ENCODE measurements around the gene MRTFA.
"Not testable (repeated sequence)": the region's sequence is repeated elsewhere in the genome, so short reads cannot be mapped to it uniquely, and the experiment has no call there.

Gene MRTFA

GRCh38 chr22:40516416-40516815, 120.1 kb downstream of the MRTFA start:
- no peaks in the 10 kb centered on the region for H3K9me3 ChIP-seq
- no peak overlapping the region for H3K4me3 ChIP-seq (ENCODE audit: low read depth in 1 of 2, low read length in 1 of 2)
- no peak overlapping the region for H3K27ac ChIP-seq
- no peak for TF ChIP-seq CTCF (IDR thresholded peaks at IDR 0.05)
- H3K4me1 ChIP-seq (ENCODE audit: control insufficient read depth in 1 of 2, insufficient read depth in 1 of 2, low read depth in 1 of 2, low read length in 1 of 2): no peaks in the 10 kb centered on the region
- H3K27me3 ChIP-seq: no peaks in the 10 kb centered on the region
- peaks cover 5% of the 10 kb centered on the region for H3K36me3 ChIP-seq

GRCh38 chr22:40512426-40513136, 123.9 kb downstream of the MRTFA start:
- Histone ChIP-seq H3K27me3 (no peaks in the 10 kb centered on the region), H3K4me3 (ENCODE audit: low read depth in 1 of 2, low read length in 1 of 2) (no peak overlapping the region), H3K9me3 (no peaks in the 10 kb centered on the region), H3K4me1 (ENCODE audit: control insufficient read depth in 1 of 2, insufficient read depth in 1 of 2, low read depth in 1 of 2, low read length in 1 of 2) (peaks cover 21 to 22% of the 10 kb centered on the region in 2 experiments), H3K27ac (no peak overlapping the region), H3K36me3 (no peaks in the 10 kb centered on the region)
- no peak for TF ChIP-seq CTCF (IDR thresholded peaks at IDR 0.05)

DNA sequence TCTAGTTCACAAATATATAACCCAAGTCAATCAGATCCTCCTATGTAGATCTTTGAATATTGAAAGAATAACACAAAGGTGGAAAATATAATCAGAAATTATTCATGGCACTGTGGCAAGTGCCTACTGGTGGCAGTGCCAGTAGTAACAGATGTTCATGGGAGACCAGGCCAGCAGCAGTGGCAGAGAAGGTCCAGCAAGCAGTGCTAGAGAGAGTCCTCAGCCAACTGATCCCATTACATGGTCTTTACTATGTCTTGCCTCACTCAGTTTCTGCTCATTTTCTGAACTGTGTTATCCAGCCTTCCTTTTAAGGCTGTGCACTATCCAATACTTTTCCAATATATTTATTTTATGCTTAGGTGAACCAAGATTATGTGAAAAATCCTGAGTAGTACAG, 124.9 kb downstream of the MRTFA start:
- no peak overlapping the region for H3K27ac ChIP-seq
- H3K36me3 ChIP-seq: no peaks in the 10 kb centered on the region
- peaks cover 21 to 22% of the 10 kb centered on the region in 2 experiments for H3K4me1 ChIP-seq (ENCODE audit: control insufficient read depth in 1 of 2, insufficient read depth in 1 of 2, low read depth in 1 of 2, low read length in 1 of 2)
- no peaks in the 10 kb centered on the region for H3K9me3 ChIP-seq
- H3K27me3 ChIP-seq: no peaks in the 10 kb centered on the region
- no peak overlapping the region for H3K4me3 ChIP-seq (ENCODE audit: low read depth in 1 of 2, low read length in 1 of 2)
- TF ChIP-seq CTCF (IDR thresholded peaks at IDR 0.05): no peak

DNA sequence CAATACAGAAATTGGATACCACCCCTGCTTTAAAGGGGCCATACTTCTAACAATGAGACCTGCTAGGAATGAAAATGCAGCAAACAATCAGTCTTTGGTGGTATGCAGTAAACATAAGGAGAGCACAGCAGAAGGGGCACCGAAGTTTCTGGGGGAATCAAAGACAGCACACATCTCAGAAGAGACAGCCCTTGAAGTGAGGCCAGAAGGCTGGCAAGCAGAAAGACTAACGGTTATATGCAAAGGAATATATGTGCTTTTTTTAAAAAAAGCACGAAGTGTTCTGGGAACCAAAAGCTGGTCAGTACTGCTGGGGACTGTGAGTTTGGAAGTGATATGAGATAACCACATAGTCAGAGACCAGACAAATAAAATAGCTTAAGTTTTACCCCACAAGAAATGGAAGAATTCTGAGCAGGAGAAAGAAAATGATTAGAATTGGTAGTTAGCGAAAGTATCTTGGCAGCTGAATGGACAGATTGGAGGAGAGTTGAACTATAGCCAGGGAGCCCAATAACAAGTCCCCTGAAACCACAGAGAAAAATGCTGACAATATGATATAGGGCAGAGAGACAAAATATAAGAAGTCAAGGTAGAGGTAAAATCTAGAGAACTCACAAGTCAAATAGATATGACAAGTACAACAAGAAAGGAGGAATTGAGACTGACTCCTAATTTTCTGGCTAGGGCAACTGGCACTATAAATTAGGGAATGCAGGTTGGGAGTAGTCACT, 125.7 kb downstream of the MRTFA start:
- H3K9me3 ChIP-seq: no peaks in the 10 kb centered on the region
- H3K4me3 ChIP-seq (ENCODE audit: low read depth in 1 of 2, low read length in 1 of 2): no peak overlapping the region
- peaks cover 21 to 22% of the 10 kb centered on the region in 2 experiments for H3K4me1 ChIP-seq (ENCODE audit: control insufficient read depth in 1 of 2, insufficient read depth in 1 of 2, low read depth in 1 of 2, low read length in 1 of 2)
- no peaks in the 10 kb centered on the region for H3K27me3 ChIP-seq
- no peaks in the 10 kb centered on the region for H3K36me3 ChIP-seq
- no peak for TF ChIP-seq CTCF (IDR thresholded peaks at IDR 0.05)
- H3K27ac ChIP-seq: peak overlapping the region; percentile 75

DNA sequence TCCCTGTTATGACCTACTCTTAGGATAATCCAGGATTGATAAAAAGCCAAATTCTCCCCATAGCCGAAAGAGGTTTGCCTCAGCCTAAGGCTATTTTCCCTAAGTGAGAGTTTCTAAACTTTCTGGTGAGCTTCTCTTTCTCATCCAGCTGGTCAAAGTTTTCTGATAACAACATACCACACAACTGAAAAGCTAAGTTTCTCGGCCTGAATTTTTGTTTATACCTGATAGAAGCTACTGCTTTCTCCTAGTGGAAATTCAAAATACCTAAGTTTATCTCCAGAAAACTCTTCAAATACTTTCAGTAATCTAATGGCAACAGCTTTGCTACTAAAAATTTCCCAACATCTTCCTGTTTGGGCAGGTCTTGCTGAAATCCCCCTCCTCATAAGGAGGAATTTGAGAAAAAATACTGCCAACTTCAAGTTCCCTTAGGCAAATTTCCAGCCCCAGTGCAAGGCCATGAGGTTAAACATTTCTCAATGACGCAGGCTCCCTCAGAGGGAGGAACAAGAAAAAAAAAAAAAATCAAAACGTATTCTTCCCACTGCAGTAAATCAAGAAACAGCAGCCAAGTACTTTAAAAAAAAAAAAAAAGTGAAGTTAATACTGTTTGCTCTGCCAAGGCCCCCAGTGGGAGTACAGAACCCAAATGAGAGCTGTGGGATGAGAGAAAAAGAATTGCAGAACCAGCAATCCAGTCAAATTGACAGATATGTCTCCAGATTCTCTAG, 127.0 kb downstream of the MRTFA start:
- Histone ChIP-seq H3K27ac (peak overlapping the region; percentile 75), H3K36me3 (no peaks in the 10 kb centered on the region), H3K4me1 (ENCODE audit: control insufficient read depth in 1 of 2, insufficient read depth in 1 of 2, low read depth in 1 of 2, low read length in 1 of 2) (peaks cover 21 to 22% of the 10 kb centered on the region in 2 experiments), H3K27me3 (no peaks in the 10 kb centered on the region), H3K4me3 (ENCODE audit: low read depth in 1 of 2, low read length in 1 of 2) (no peak overlapping the region), H3K9me3 (no peaks in the 10 kb centered on the region)
- no peak for TF ChIP-seq CTCF (IDR thresholded peaks at IDR 0.05)

GRCh38 chr22:40508046-40508445, 128.5 kb downstream of the MRTFA start:
- H3K27ac ChIP-seq; H3K9me3 ChIP-seq; H3K4me3 ChIP-seq (ENCODE audit: low read depth in 1 of 2, low read length in 1 of 2); H3K36me3 ChIP-seq; H3K27me3 ChIP-seq: not testable (repeated sequence)
- peaks cover 21 to 22% of the 10 kb centered on the region in 2 experiments for H3K4me1 ChIP-seq (ENCODE audit: control insufficient read depth in 1 of 2, insufficient read depth in 1 of 2, low read depth in 1 of 2, low read length in 1 of 2)
